WTC11 (cell line): ENCODE measurements around the gene MAGI2. TPM values are rescaled to one million over a fixed set of nuclear protein-coding genes. Genes with fewer than 3 reads are reported as not detected.

ENCODE experiments used
- ATAC-seq: fragments of 200-7000 bp; cut with Tn5 transposase; 2 replicates; pipeline ENCODE4 v1.10.0; 2021; ENCODE audit warnings: mild to moderate bottlenecking, moderate library complexity
- CTCF ChIA-PET: fragments of 300-600 bp; sonication (Branson Sonifier 250); formaldehyde crosslinking; loops from one replicate; lab custom pipeline; 2021; ENCODE audit warnings: antibody characterized with exemption; lab: Charles Lee
- POLR2A ChIA-PET: fragments of 350-600 bp; sonication (Branson Sonifier 250); formaldehyde crosslinking; loops from one replicate; lab custom pipeline; 2021; ENCODE audit warnings: antibody characterized with exemption; lab: Charles Lee
- DNase-seq: peaks from one replicate; pipeline ENCODE4 v3.0.0; 2021; ENCODE audit warnings: low spot score
- H3K27ac Mint-ChIP-seq: 2 replicates; pipeline ENCODE4 v1.8.0; 2021; ENCODE audit warnings: mixed read lengths
- H3K27me3 Mint-ChIP-seq: 2 replicates; pipeline ENCODE4 v1.8.0; 2021; ENCODE audit warnings: low read depth, mild to moderate bottlenecking, moderate library complexity, mixed read lengths
- H3K36me3 Mint-ChIP-seq: 2 replicates; pipeline ENCODE4 v1.8.0; 2021; ENCODE audit warnings: mixed read lengths
- H3K4me1 Mint-ChIP-seq: 2 replicates; pipeline ENCODE4 v1.8.0; 2022; ENCODE audit warnings: mixed read lengths
- H3K4me3 Mint-ChIP-seq: 2 replicates; pipeline ENCODE4 v1.8.0; 2021; ENCODE audit warnings: mild to moderate bottlenecking, moderate library complexity, mixed read lengths
- H3K9me3 Mint-ChIP-seq: 2 replicates; pipeline ENCODE4 v1.8.0; 2021; ENCODE audit warnings: mixed read lengths
- AFF4 ChIP-seq: sonication (generic); formaldehyde crosslinking; IDR thresholded peaks from 2 replicates; pipeline ENCODE4 v1.8.1; 2023; ENCODE audit warnings: mild to moderate bottlenecking, missing genetic modification reagents, borderline replicate concordance
- ATF2 ChIP-seq: sonication (generic); formaldehyde crosslinking; IDR thresholded peaks from 2 replicates; pipeline ENCODE4 v1.8.1; 2022; ENCODE audit warnings: low read depth, missing genetic modification reagents, borderline replicate concordance
- ATF6 ChIP-seq: sonication (generic); formaldehyde crosslinking; IDR thresholded peaks from 2 replicates; pipeline ENCODE4 v1.8.1; 2023; ENCODE audit warnings: mild to moderate bottlenecking, missing genetic modification reagents
- CBFB ChIP-seq: sonication (generic); formaldehyde crosslinking; IDR thresholded peaks from 2 replicates; pipeline ENCODE4 v1.8.1; 2022; ENCODE audit warnings: mild to moderate bottlenecking, low read depth, missing genetic modification reagents
- ELF4 ChIP-seq: sonication (generic); formaldehyde crosslinking; IDR thresholded peaks from 2 replicates; pipeline ENCODE4 v1.8.1; 2022; ENCODE audit warnings: low read depth, mild to moderate bottlenecking, moderate library complexity, missing genetic modification reagents
- GTF2I ChIP-seq: fragments of 250-450 bp; sonication (Bioruptor Pico); conservative IDR thresholded peaks from 2 replicates; pipeline ENCODE4 v1.4.0; 2021; ENCODE audit warnings: mild to moderate bottlenecking
- HMGA2 ChIP-seq: fragments of 250-450 bp; sonication (Bioruptor Pico); IDR thresholded peaks from 2 replicates; pipeline ENCODE4 v1.4.0; 2021; ENCODE audit warnings: mild to moderate bottlenecking, moderate library complexity
- MLX ChIP-seq: sonication (generic); formaldehyde crosslinking; IDR thresholded peaks from 2 replicates; pipeline ENCODE4 v1.8.1; 2023; ENCODE audit warnings: mild to moderate bottlenecking, missing genetic modification reagents, moderate library complexity
- NFYB ChIP-seq: sonication (generic); formaldehyde crosslinking; conservative IDR thresholded peaks from 2 replicates; pipeline ENCODE4 v1.8.0; 2022; ENCODE audit warnings: low read depth, missing genetic modification reagents
- PRRX2 ChIP-seq: fragments of 250-450 bp; sonication (Bioruptor Pico); IDR thresholded peaks from 2 replicates; pipeline ENCODE4 v1.8.0; 2021; ENCODE audit warnings: mild to moderate bottlenecking
- RELA ChIP-seq: sonication (generic); formaldehyde crosslinking; IDR thresholded peaks from 2 replicates; pipeline ENCODE4 v1.8.1; 2022; ENCODE audit warnings: missing genetic modification reagents, mild to moderate bottlenecking, borderline replicate concordance
- STAT6 ChIP-seq: sonication (generic); formaldehyde crosslinking; conservative IDR thresholded peaks from 2 replicates; pipeline ENCODE4 v1.8.1; 2023; ENCODE audit warnings: mild to moderate bottlenecking, low read depth, missing genetic modification reagents, moderate library complexity
- TEAD1 ChIP-seq: sonication (generic); formaldehyde crosslinking; IDR thresholded peaks from 2 replicates; pipeline ENCODE4 v1.8.0; 2022; ENCODE audit warnings: mild to moderate bottlenecking, missing genetic modification reagents
- ZBTB43 ChIP-seq: sonication (generic); formaldehyde crosslinking; IDR thresholded peaks from 2 replicates; pipeline ENCODE4 v1.8.1; 2023; ENCODE audit warnings: mild to moderate bottlenecking, missing genetic modification reagents
- ZNF121 ChIP-seq: sonication (generic); formaldehyde crosslinking; IDR thresholded peaks from 2 replicates; pipeline ENCODE4 v1.8.0; 2023; ENCODE audit warnings: missing genetic modification reagents
- ZNF281 ChIP-seq: sonication (generic); formaldehyde crosslinking; IDR thresholded peaks from 2 replicates; pipeline ENCODE4 v1.8.0; 2023; ENCODE audit warnings: mild to moderate bottlenecking, missing genetic modification reagents
- ZNF396 ChIP-seq: fragments of 250-450 bp; sonication (Bioruptor Pico); IDR thresholded peaks from 2 replicates; pipeline ENCODE4 v1.8.0; 2021; ENCODE audit warnings: mild to moderate bottlenecking, moderate library complexity, borderline replicate concordance
- ZNF423 ChIP-seq: fragments of 250-450 bp; sonication (Bioruptor Pico); IDR thresholded peaks from 2 replicates; pipeline ENCODE4 v2.1.2; 2022; ENCODE audit warnings: mild to moderate bottlenecking, moderate library complexity
- ZNF512 ChIP-seq: sonication (generic); formaldehyde crosslinking; IDR thresholded peaks from 2 replicates; pipeline ENCODE4 v1.8.1; 2022; ENCODE audit warnings: missing genetic modification reagents, borderline replicate concordance
- total RNA-seq: library from RNA; stranded (reverse); gene quantifications from 3 replicates; pipeline ENCODE4 v1.2.3, GENCODE V29; 2021

MAGI2 gene
- total RNA-seq, 1 experiment from 2014 or later: 26.6 TPM

GRCh38 chr7:78905436-78905835, 548.0 kb downstream of the MAGI2 start:
- ChIA-PET CTCF (no interaction called here), POLR2A (no interaction called here)
- ATAC-seq: no peak
- Mint-ChIP-seq H3K27ac (no peak overlapping the region), H3K9me3 (peaks cover 3% of the 10 kb centered on the region; the same call in 1 of the 2 replicates), H3K27me3 (no peaks in the 10 kb centered on the region)
- TF ChIP-seq ZNF512 (CRISPR knock-in tag) (no peak), RELA (no peak), ATF6 (CRISPR knock-in tag) (no peak), PRRX2 (no peak), HMGA2 (CRISPR knock-in tag) (no peak), ZNF423 (CRISPR knock-in tag) (no peak), ATF2 (no peak), ZNF281 (no peak), STAT6 (CRISPR knock-in tag) (no peak), ZNF396 (CRISPR knock-in tag) (no peak), ZBTB43 (CRISPR knock-in tag) (no peak)
- TF ChIP-seq, all 79 proteins: peak for 0
- no peak overlapping the region for H3K4me3 Mint-ChIP-seq
- no peaks in the 10 kb centered on the region for H3K36me3 Mint-ChIP-seq
- DNase-seq: no peak
- H3K4me1 Mint-ChIP-seq: peaks cover 8% of the 10 kb centered on the region

GRCh38 chr7:78904983-78905382, 548.5 kb downstream of the MAGI2 start:
- H3K36me3 Mint-ChIP-seq: no peaks in the 10 kb centered on the region
- CTCF ChIA-PET: no interaction called here
- H3K4me1 Mint-ChIP-seq: peaks cover 8% of the 10 kb centered on the region
- DNase-seq: no peak
- H3K4me3 Mint-ChIP-seq: no peak overlapping the region
- ATAC-seq: no peak
- H3K9me3 Mint-ChIP-seq: peaks cover 3% of the 10 kb centered on the region; the same call in 1 of the 2 replicates
- peak overlapping the region; percentile 12; the same call in 1 of the 2 replicates for H3K27ac Mint-ChIP-seq
- H3K27me3 Mint-ChIP-seq: no peaks in the 10 kb centered on the region
- POLR2A ChIA-PET: no interaction called here
- TF ChIP-seq CBFB (CRISPR knock-in tag) (no peak), AFF4 (CRISPR knock-in tag) (no peak), GTF2I (CRISPR knock-in tag) (no peak), TEAD1 (CRISPR knock-in tag) (no peak), ELF4 (CRISPR knock-in tag) (no peak), NFYB (no peak), ZNF121 (CRISPR knock-in tag) (no peak), MLX (CRISPR knock-in tag) (no peak)
